Left cardiac atrium (tissue), 4 donors: ENCODE results near the gene EHBP1. TPM values are rescaled to one million over a fixed set of nuclear protein-coding genes. Genes with fewer than 3 reads are reported as not detected.

Experiments
- ATAC-seq, 2 donors: fragments of 200-7000 bp; cut with Tn5 transposase; one replicate each; pipeline ENCODE4 v1.9.1; 2020; ENCODE audit warnings: mild to moderate bottlenecking in 2 of 2, moderate library complexity in 2 of 2
- DNase-seq: peaks from one replicate; pipeline ENCODE4 v3.0.0-alpha.2; 2020
- intact Hi-C, 2 donors: fragments of 100-400 bp; cut with DNase I; formaldehyde crosslinking; loops; one replicate each; pipeline versions ENCODE4 v1.14.1 to v1.15.1; 2022 to 2023
- total RNA-seq, 2 donors: library from RNA; stranded (reverse); fragmentation: NEBNext Ultra II Directional; extraction: Animal tissue kit (Norgen Biotek cat#: 25700); gene quantifications; one replicate each; pipeline ENCODE4 v1.2.1, GENCODE V29; 2021
- donor health status: DM: no; HTN: yes; CAD: no.
- donor health status: DM: no; HTN: yes; CAD: no; lungs with severe emphysema.
- donor health status: DM: yes; HTN: yes; CAD: no.
- donor health status: Dilated cardiomyopathy.

EHBP1 gene
- total RNA-seq, 2 donors from 2014 or later, result 34.0 to 41.9 TPM

- ATAC-seq (peak; percentile 46 to 68), DNase-seq (no peak)
- intact Hi-C loops, result no loop called here
Measured at GRCh38 chr2:63050334-63051041, 345.0 kb downstream of the EHBP1 start, which contains the start of gene OTX1. TSS of gene OTX1 (plus strand) at chr2:63050830. CDS start at chr2:63052991, 2,161 bp downstream.

- DNase-seq (no peak), ATAC-seq (no peak)
- intact Hi-C loops, result no loop called here
Measured at GRCh38 chr2:63051042-63051794, 345.7 kb downstream of the EHBP1 start.

- intact Hi-C loops, result no loop called here
- ATAC-seq (no peak), DNase-seq (no peak)
Measured at GRCh38 chr2:63051795-63052333, 346.4 kb downstream of the EHBP1 start.

GRCh38 chr2:63052411-63053080 lies 347.0 kb downstream of the EHBP1 start:
- intact Hi-C loops, result no loop called here
- ATAC-seq (no peak), DNase-seq (no peak)

- DNase-seq, result no peak
- intact Hi-C loops, result no loop called here
- no peak for ATAC-seq
Measured at GRCh38 chr2:63053081-63053888, 347.8 kb downstream of the EHBP1 start.

GRCh38 chr2:63053889-63054602 lies 348.5 kb downstream of the EHBP1 start:
- no peak for DNase-seq
- no peak for ATAC-seq
- intact Hi-C loops, result no loop called here

GRCh38 chr2:63054841-63055225 lies 349.3 kb downstream of the EHBP1 start:
- no peak for DNase-seq
- intact Hi-C loops, result no loop called here
- ATAC-seq, result no peak

- DNase-seq, result no peak
- peak in 1 of 2 donors; percentile 9 for ATAC-seq
- intact Hi-C loops, result no loop called here
Measured at GRCh38 chr2:63055226-63056106, 350.0 kb downstream of the EHBP1 start.

GRCh38 chr2:63056107-63057050 lies 350.9 kb downstream of the EHBP1 start:
- intact Hi-C loops, result no loop called here
- DNase-seq, result no peak
- ATAC-seq, result peak in 1 of 2 donors; percentile 44

- intact Hi-C loops, result no loop called here
- no peak for DNase-seq
- ATAC-seq, result no peak
Measured at GRCh38 chr2:63057249-63058143, 352.0 kb downstream of the EHBP1 start.

- peak in 1 of 2 donors; percentile 14 for ATAC-seq
- intact Hi-C loops, result no loop called here
- no peak for DNase-seq
Measured at GRCh38 chr2:63058144-63058920, 352.8 kb downstream of the EHBP1 start.

GRCh38 chr2:63058921-63059792 lies 353.6 kb downstream of the EHBP1 start:
- intact Hi-C loops, result no loop called here
- peak; percentile 12 to 37 for ATAC-seq
- DNase-seq, result no peak

GRCh38 chr2:63059793-63060471 lies 354.4 kb downstream of the EHBP1 start:
- intact Hi-C loops, result no loop called here
- DNase-seq, result no peak
- no peak for ATAC-seq
